CD4-positive, alpha-beta T cell (primary cell): Measurements from ENCODE around the gene PADI1. TPM values are rescaled to one million over a fixed set of nuclear protein-coding genes. Genes with fewer than 3 reads are reported as not detected.

Experiments
- ATAC-seq: fragments of 200-7000 bp; cut with Tn5 transposase; one replicate; pipeline ENCODE4 v1.10.0; 2022; ENCODE audit warnings: mild to moderate bottlenecking; ENCODE audit not compliant: poor library complexity
- CTCF ChIA-PET: fragments of 350-600 bp; sonication (Branson Sonifier 250); formaldehyde crosslinking; loops from one replicate; lab custom pipeline; 2021; ENCODE audit warnings: antibody characterized with exemption, inconsistent platforms; lab: Charles Lee
- POLR2A ChIA-PET: fragments of 350-600 bp; sonication (Branson Sonifier 250); formaldehyde crosslinking; loops from one replicate; lab custom pipeline; 2021; ENCODE audit warnings: antibody characterized with exemption, inconsistent platforms; lab: Charles Lee
- DNase-seq, 14 experiments: peaks; one replicate each; pipeline ENCODE4 v3.0.0-alpha.2; 2013 to 2020; ENCODE audit warnings: mixed read lengths in 2 of 14
- H3K27ac ChIP-seq, 2 donors: one replicate each; pipeline versions ENCODE4 v1.5.1 to v1.7.0; 2013; ENCODE audit warnings: low read length in 2 of 2, low read depth in 1 of 2, mild to moderate bottlenecking in 1 of 2
- H3K27me3 ChIP-seq, 2 experiments: 1 replicate in 1 of 2; 2 replicates in 1 of 2; pipeline versions ENCODE4 v1.6.1 to v1.7.0; 2013; ENCODE audit warnings: low read length in 2 of 2, control low read depth in 1 of 2, mild to moderate bottlenecking in 1 of 2, moderate library complexity in 1 of 2; ENCODE audit not compliant: insufficient read depth in 2 of 2, control insufficient read depth in 1 of 2
- H3K36me3 ChIP-seq: one replicate; pipeline ENCODE4 v1.6.1; 2013; ENCODE audit warnings: low read length, control low read depth; ENCODE audit not compliant: insufficient read depth
- H3K4me1 ChIP-seq: one replicate; pipeline ENCODE4 v1.6.1; 2013; ENCODE audit warnings: low read length, control low read depth; ENCODE audit not compliant: insufficient read depth
- H3K4me3 ChIP-seq: one replicate; pipeline ENCODE4 v1.5.1; 2013; ENCODE audit warnings: mild to moderate bottlenecking, low read length, moderate library complexity
- H3K9me3 ChIP-seq, 2 experiments: 1 replicate in 1 of 2; 2 replicates in 1 of 2; pipeline versions ENCODE4 v1.6.1 to v1.7.0; 2013; ENCODE audit warnings: low read length in 2 of 2, mild to moderate bottlenecking in 2 of 2, control low read depth in 1 of 2, moderate library complexity in 1 of 2; ENCODE audit not compliant: control insufficient read depth in 1 of 2, insufficient read depth in 1 of 2
- H3K27ac Mint-ChIP-seq: one replicate; pipeline ENCODE4 v1.8.0; 2020; ENCODE audit warnings: mixed read lengths
- H3K27me3 Mint-ChIP-seq: one replicate; pipeline ENCODE4 v1.8.0; 2021; ENCODE audit warnings: mixed read lengths
- H3K36me3 Mint-ChIP-seq: one replicate; pipeline ENCODE4 v1.8.0; 2021; ENCODE audit warnings: low read depth, mixed read lengths
- H3K4me1 Mint-ChIP-seq: one replicate; pipeline ENCODE4 v1.8.0; 2021; ENCODE audit warnings: low read depth, mixed read lengths
- H3K4me3 Mint-ChIP-seq: one replicate; pipeline ENCODE4 v1.8.0; 2020; ENCODE audit warnings: mild to moderate bottlenecking, mixed read lengths
- H3K9me3 Mint-ChIP-seq: one replicate; pipeline ENCODE4 v1.8.0; 2020; ENCODE audit warnings: mixed read lengths
- CTCF ChIP-seq: fragments of 200-600 bp; IDR thresholded peaks from one replicate; pipeline ENCODE4 v1.8.0; 2022; ENCODE audit warnings: antibody characterized with exemption, mild to moderate bottlenecking
- intact Hi-C, 2 experiments: fragments of 100-400 bp; cut with DNase I in 1 of 2; cut with micrococcal nuclease in 1 of 2; formaldehyde crosslinking; loops; one replicate each; pipeline versions ENCODE4 v1.15.1 to v1.9.0; 2023 to 2025; cut with DNase I, micrococcal nuclease
- total RNA-seq, 174 experiments: library from RNA in 2 of 174; stranded (reverse) in 2 of 174; gene quantifications; one replicate each; pipeline ENCODE4 v1.2.3 and lab custom pipeline; 2021 to 2026

The PADI1 gene
- total RNA-seq, 2 experiments from 2014 or later: not detected

GRCh38 chr1:17264470-17264869 is 59.5 kb downstream of the PADI1 start:
- no peaks in the 10 kb centered on the region for H3K36me3 Mint-ChIP-seq
- no peaks in the 10 kb centered on the region for H3K27me3 ChIP-seq
- H3K27ac ChIP-seq: no peak overlapping the region
- no peak overlapping the region for H3K4me3 ChIP-seq
- H3K36me3 ChIP-seq: no peaks in the 10 kb centered on the region
- DNase-seq (no peak), ATAC-seq (no peak)
- no peaks in the 10 kb centered on the region for H3K4me1 ChIP-seq
- no peaks in the 10 kb centered on the region for H3K9me3 Mint-ChIP-seq
- ChIA-PET CTCF (no interaction called here), POLR2A (no interaction called here)
- no peak for TF ChIP-seq CTCF
- H3K27me3 Mint-ChIP-seq: peaks cover 4% of the 10 kb centered on the region
- no peak overlapping the region for H3K27ac Mint-ChIP-seq
- peaks cover 0 to 6% of the 10 kb centered on the region in 2 experiments for H3K9me3 ChIP-seq
- no peaks in the 10 kb centered on the region for H3K4me1 Mint-ChIP-seq
- intact Hi-C loops: no loop called here
- no peak overlapping the region for H3K4me3 Mint-ChIP-seq

- no peaks in the 10 kb centered on the region for H3K4me1 ChIP-seq
These were observed 60.2 kb downstream of the PADI1 start for GRCh38 chr1:17265162-17265561.

GRCh38 chr1:17265950-17266349 is 61.0 kb downstream of the PADI1 start:
- no peaks in the 10 kb centered on the region for H3K4me1 Mint-ChIP-seq
- no peaks in the 10 kb centered on the region for H3K9me3 Mint-ChIP-seq
- TF ChIP-seq CTCF: no peak
- no peaks in the 10 kb centered on the region for H3K36me3 Mint-ChIP-seq
- H3K27ac Mint-ChIP-seq: no peak overlapping the region
- ATAC-seq: no peak
- H3K27me3 Mint-ChIP-seq: peaks cover 4% of the 10 kb centered on the region
- intact Hi-C loops: no loop called here
- Histone ChIP-seq H3K27ac (no peak overlapping the region), H3K36me3 (no peaks in the 10 kb centered on the region), H3K4me3 (no peak overlapping the region), H3K27me3 (no peaks in the 10 kb centered on the region), H3K9me3 (no peaks in the 10 kb centered on the region), H3K4me1 (no peaks in the 10 kb centered on the region)
- CTCF ChIA-PET: no interaction called here
- no peak overlapping the region for H3K4me3 Mint-ChIP-seq
- no peak for DNase-seq
- POLR2A ChIA-PET: no interaction called here

More at GRCh38 chr1:17265162-17265561, 60.2 kb downstream of the PADI1 start:
- Mint-ChIP-seq H3K27ac (no peak overlapping the region), H3K4me3 (no peak overlapping the region), H3K9me3 (no peaks in the 10 kb centered on the region), H3K4me1 (no peaks in the 10 kb centered on the region), H3K27me3 (peaks cover 4% of the 10 kb centered on the region), H3K36me3 (no peaks in the 10 kb centered on the region)
- POLR2A ChIA-PET: no interaction called here
- Histone ChIP-seq H3K9me3 (peaks cover 0 to 6% of the 10 kb centered on the region in 2 experiments), H3K27me3 (no peaks in the 10 kb centered on the region), H3K36me3 (no peaks in the 10 kb centered on the region), H3K27ac (no peak overlapping the region), H3K4me3 (no peak overlapping the region)
- DNase-seq: no peak
- no peak for ATAC-seq
- TF ChIP-seq CTCF: no peak
- intact Hi-C loops: no loop called here
- CTCF ChIA-PET: no interaction called here
